ENCODE results near the gene DPH3. TPM values are rescaled to one million over a fixed set of nuclear protein-coding genes. Genes with fewer than 3 reads are reported as not detected.
A peak's percentile ranks its signal among the peaks of the same experiment; 100 is the strongest.

Gene DPH3
- polyA plus RNA-seq, 6 donors from 2014 or later: 17.2 to 26.4 (median 21.3) TPM

GRCh38 chr3:16260046-16260445, 4.7 kb downstream of the DPH3 start:
- no peaks in the 10 kb centered on the region for H3K9me3 Mint-ChIP-seq
- peaks cover 5 to 12% (median 6%) of the 10 kb centered on the region in 3 donors for H3K4me1 Mint-ChIP-seq
- peaks cover 7 to 13% of the 10 kb centered on the region in 2 donors for H3K36me3 Mint-ChIP-seq
- DNase-seq (no peak), ATAC-seq (ENCODE audit: low read depth in 2 of 2) (no peak)
- H3K27me3 Mint-ChIP-seq: no peaks in the 10 kb centered on the region
- peak overlapping the region in 1 of 6 donors; percentile 52 for H3K27ac Mint-ChIP-seq
- H3K4me3 Mint-ChIP-seq: no peak overlapping the region

GRCh38 chr3:16258866-16259265, 5.9 kb downstream of the DPH3 start:
- peaks cover 7 to 13% of the 10 kb centered on the region in 2 donors for H3K36me3 Mint-ChIP-seq
- peak overlapping the region in 1 of 6 donors; percentile 5 for H3K27ac Mint-ChIP-seq
- peaks cover under 1 to 1% (median under 1%) of the 10 kb centered on the region in 3 donors for H3K4me1 Mint-ChIP-seq
- no peaks in the 10 kb centered on the region for H3K27me3 Mint-ChIP-seq
- H3K9me3 Mint-ChIP-seq: no peaks in the 10 kb centered on the region
- no peak for ATAC-seq (ENCODE audit: low read depth in 2 of 2)
- no peak overlapping the region for H3K4me3 Mint-ChIP-seq
- DNase-seq: no peak

GRCh38 chr3:16258177-16258576, 6.6 kb downstream of the DPH3 start:
- Mint-ChIP-seq H3K4me3 (no peak overlapping the region), H3K27me3 (no peaks in the 10 kb centered on the region), H3K4me1 (no peaks in the 10 kb centered on the region), H3K27ac (no peak overlapping the region), H3K36me3 (peaks cover 7 to 13% of the 10 kb centered on the region in 2 donors), H3K9me3 (no peaks in the 10 kb centered on the region)
- no peak for ATAC-seq (ENCODE audit: low read depth in 2 of 2)
- no peak for DNase-seq

GRCh38 chr3:16257309-16257708, 7.4 kb downstream of the DPH3 start:
- Mint-ChIP-seq H3K9me3 (no peaks in the 10 kb centered on the region), H3K27me3 (no peaks in the 10 kb centered on the region), H3K4me3 (no peak overlapping the region), H3K27ac (no peak overlapping the region), H3K36me3 (peaks cover 7 to 13% of the 10 kb centered on the region in 2 donors), H3K4me1 (peaks cover 0 to 4% (median 3%) of the 10 kb centered on the region in 3 donors)
- no peak for ATAC-seq (ENCODE audit: low read depth in 2 of 2)
- DNase-seq: no peak

- Mint-ChIP-seq H3K27ac (no peak overlapping the region), H3K9me3 (no peaks in the 10 kb centered on the region), H3K36me3 (peaks cover 7 to 13% of the 10 kb centered on the region in 2 donors), H3K4me1 (peaks cover 0 to 4% (median 3%) of the 10 kb centered on the region in 3 donors), H3K27me3 (no peaks in the 10 kb centered on the region), H3K4me3 (no peak overlapping the region)
- DNase-seq (no peak), ATAC-seq (ENCODE audit: low read depth in 2 of 2) (no peak)
These were observed 9.0 kb downstream of the DPH3 start for GRCh38 chr3:16255726-16256125.

GRCh38 chr3:16255326-16255725, 9.4 kb downstream of the DPH3 start:
- ATAC-seq (ENCODE audit: low read depth in 2 of 2) (no peak), DNase-seq (no peak)
- no peaks in the 10 kb centered on the region for H3K9me3 Mint-ChIP-seq
- H3K4me1 Mint-ChIP-seq: peaks cover 0 to 4% (median 3%) of the 10 kb centered on the region in 3 donors
- peaks cover 7 to 13% of the 10 kb centered on the region in 2 donors for H3K36me3 Mint-ChIP-seq
- no peaks in the 10 kb centered on the region for H3K27me3 Mint-ChIP-seq
- no peak overlapping the region for H3K27ac Mint-ChIP-seq
- H3K4me3 Mint-ChIP-seq: no peak overlapping the region

GRCh38 chr3:16254916-16255315, 9.8 kb downstream of the DPH3 start:
- ATAC-seq (ENCODE audit: low read depth in 2 of 2): no peak
- Mint-ChIP-seq H3K4me3 (no peak overlapping the region), H3K27ac (no peak overlapping the region)

GRCh38 chr3:16253601-16254000, 11.1 kb downstream of the DPH3 start:
- no peaks in the 10 kb centered on the region for H3K27me3 Mint-ChIP-seq
- H3K4me3 Mint-ChIP-seq: no peak overlapping the region
- H3K4me1 Mint-ChIP-seq: peaks cover 0 to 4% (median 3%) of the 10 kb centered on the region in 3 donors
- peaks cover 0 to 1% of the 10 kb centered on the region in 2 donors for H3K36me3 Mint-ChIP-seq
- ATAC-seq (ENCODE audit: low read depth in 2 of 2): no peak
- H3K9me3 Mint-ChIP-seq: no peaks in the 10 kb centered on the region
- H3K27ac Mint-ChIP-seq: no peak overlapping the region
- DNase-seq: no peak

More at GRCh38 chr3:16254916-16255315, 9.8 kb downstream of the DPH3 start:
- Mint-ChIP-seq H3K4me1 (peaks cover 0 to 4% (median 3%) of the 10 kb centered on the region in 3 donors), H3K9me3 (no peaks in the 10 kb centered on the region), H3K36me3 (peaks cover 4 to 10% of the 10 kb centered on the region in 2 donors), H3K27me3 (no peaks in the 10 kb centered on the region)
- no peak for DNase-seq

- peak overlapping the region in 2 of 6 donors; percentile 58 to 87 for H3K27ac Mint-ChIP-seq
- no peak for ATAC-seq (ENCODE audit: low read depth in 2 of 2)
- H3K4me1 Mint-ChIP-seq: peaks cover 0 to 4% (median 3%) of the 10 kb centered on the region in 3 donors
- peak overlapping the region in 2 of 8 donors; percentile 45 to 49 for H3K4me3 Mint-ChIP-seq
- no peaks in the 10 kb centered on the region for H3K36me3 Mint-ChIP-seq
- H3K27me3 Mint-ChIP-seq: peaks cover 0 to 5% (median 4%) of the 10 kb centered on the region in 3 donors
- DNase-seq: no peak
- H3K9me3 Mint-ChIP-seq: no peaks in the 10 kb centered on the region
These were observed 11.8 kb downstream of the DPH3 start for GRCh38 chr3:16252988-16253387.

GRCh38 chr3:16252243-16252978, 12.3 kb downstream of the DPH3 start:
- ATAC-seq (ENCODE audit: low read depth in 2 of 2): no peak
- no peak for DNase-seq
- Mint-ChIP-seq H3K4me1 (peaks cover 0 to 4% (median 3%) of the 10 kb centered on the region in 3 donors), H3K4me3 (no peak overlapping the region), H3K27ac (no peak overlapping the region), H3K36me3 (no peaks in the 10 kb centered on the region), H3K27me3 (peaks cover 0 to 9% (median 7%) of the 10 kb centered on the region in 3 donors), H3K9me3 (no peaks in the 10 kb centered on the region)

- Mint-ChIP-seq H3K36me3 (no peaks in the 10 kb centered on the region), H3K4me1 (peaks cover 0 to 10% (median 4%) of the 10 kb centered on the region in 3 donors), H3K9me3 (no peaks in the 10 kb centered on the region), H3K4me3 (no peak overlapping the region), H3K27ac (no peak overlapping the region), H3K27me3 (peaks cover 0 to 9% (median 7%) of the 10 kb centered on the region in 3 donors)
- DNase-seq (no peak), ATAC-seq (ENCODE audit: low read depth in 2 of 2) (no peak)
These were observed 13.2 kb downstream of the DPH3 start for GRCh38 chr3:16251316-16252085.

- DNase-seq: no peak
- no peak overlapping the region for H3K4me3 Mint-ChIP-seq
- H3K27me3 Mint-ChIP-seq: peaks cover 0 to 9% (median 7%) of the 10 kb centered on the region in 3 donors
- peaks cover 0 to 10% (median 4%) of the 10 kb centered on the region in 3 donors for H3K4me1 Mint-ChIP-seq
- no peak for ATAC-seq (ENCODE audit: low read depth in 2 of 2)
- no peak overlapping the region for H3K27ac Mint-ChIP-seq
- no peaks in the 10 kb centered on the region for H3K36me3 Mint-ChIP-seq
- H3K9me3 Mint-ChIP-seq: no peaks in the 10 kb centered on the region
These were observed 14.9 kb downstream of the DPH3 start for GRCh38 chr3:16249886-16250285.

GRCh38 chr3:16249336-16249735, 15.4 kb downstream of the DPH3 start:
- no peak overlapping the region for H3K27ac Mint-ChIP-seq
- peaks cover 0 to 10% (median 4%) of the 10 kb centered on the region in 3 donors for H3K4me1 Mint-ChIP-seq
- no peak overlapping the region for H3K4me3 Mint-ChIP-seq
- peaks cover 0 to 9% (median 7%) of the 10 kb centered on the region in 3 donors for H3K27me3 Mint-ChIP-seq
- no peak for DNase-seq
- H3K9me3 Mint-ChIP-seq: no peaks in the 10 kb centered on the region
- no peaks in the 10 kb centered on the region for H3K36me3 Mint-ChIP-seq
- no peak for ATAC-seq (ENCODE audit: low read depth in 2 of 2)
